Vagina (tissue), 2 donors: ENCODE results near the gene SPATA20.

Experiments
- POLR2A ChIP-seq, 2 donors: fragments of 450-650 bp; IDR thresholded peaks; one replicate each; pipeline ENCODE4 v1.6.1; 2017; ENCODE audit warnings: antibody characterized with exemption in 2 of 2, mild to moderate bottlenecking in 2 of 2, moderate library complexity in 2 of 2
- POLR2AphosphoS5 ChIP-seq, 2 donors: sonication (generic); formaldehyde crosslinking; IDR thresholded peaks; one replicate each; pipeline ENCODE4 v1.9.0; 2017; ENCODE audit warnings: antibody characterized with exemption in 2 of 2, mild to moderate bottlenecking in 2 of 2, low read depth in 1 of 2; ENCODE audit not compliant: insufficient read depth in 1 of 2
- TF ChIP-seq, protein P1 (sequence below), 3 experiments: fragments of 450-650 bp in 2 of 3; fragments of 200-600 bp in 1 of 3; sonication (generic) in 1 of 3; IDR thresholded peaks; one replicate each; pipeline ENCODE4 v1.5.1; 2017 to 2019; ENCODE audit warnings: antibody characterized with exemption in 3 of 3, mild to moderate bottlenecking in 2 of 3, moderate library complexity in 2 of 3

DNA sequence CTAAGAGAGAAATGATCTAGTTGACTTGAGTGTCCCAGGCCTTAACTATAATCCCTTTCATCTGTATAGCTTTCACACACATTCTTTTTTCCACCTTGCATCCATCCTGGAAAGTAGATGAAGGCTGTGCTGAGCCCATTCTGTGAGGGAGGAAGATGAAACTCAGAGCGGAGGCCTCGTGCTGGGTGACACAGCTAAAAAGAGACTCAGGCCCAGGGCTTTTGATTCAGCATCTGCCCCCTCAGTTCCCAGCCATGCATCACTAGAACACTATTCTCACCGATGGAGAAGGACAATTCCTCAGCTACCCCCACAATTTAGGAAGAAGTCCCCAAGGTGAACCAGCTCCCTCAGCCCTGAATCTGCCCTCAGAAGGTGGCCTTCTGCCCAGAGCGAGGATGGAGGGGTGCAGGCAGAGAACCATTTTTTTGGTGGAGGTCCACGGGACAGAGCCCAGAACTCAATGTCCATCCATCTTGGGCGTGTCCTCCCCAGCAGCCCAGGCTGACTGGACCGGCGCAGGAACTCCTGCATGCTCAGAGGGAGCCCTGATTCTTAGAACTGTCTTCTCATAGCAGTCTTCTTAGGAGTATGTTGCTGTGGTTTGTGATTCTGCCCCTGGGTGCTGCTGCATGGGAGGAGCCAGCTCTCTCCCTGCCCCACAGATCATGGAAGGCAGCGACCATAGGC lies 44.5 kb upstream of the SPATA20 start:
- TF ChIP-seq, protein P1, sequence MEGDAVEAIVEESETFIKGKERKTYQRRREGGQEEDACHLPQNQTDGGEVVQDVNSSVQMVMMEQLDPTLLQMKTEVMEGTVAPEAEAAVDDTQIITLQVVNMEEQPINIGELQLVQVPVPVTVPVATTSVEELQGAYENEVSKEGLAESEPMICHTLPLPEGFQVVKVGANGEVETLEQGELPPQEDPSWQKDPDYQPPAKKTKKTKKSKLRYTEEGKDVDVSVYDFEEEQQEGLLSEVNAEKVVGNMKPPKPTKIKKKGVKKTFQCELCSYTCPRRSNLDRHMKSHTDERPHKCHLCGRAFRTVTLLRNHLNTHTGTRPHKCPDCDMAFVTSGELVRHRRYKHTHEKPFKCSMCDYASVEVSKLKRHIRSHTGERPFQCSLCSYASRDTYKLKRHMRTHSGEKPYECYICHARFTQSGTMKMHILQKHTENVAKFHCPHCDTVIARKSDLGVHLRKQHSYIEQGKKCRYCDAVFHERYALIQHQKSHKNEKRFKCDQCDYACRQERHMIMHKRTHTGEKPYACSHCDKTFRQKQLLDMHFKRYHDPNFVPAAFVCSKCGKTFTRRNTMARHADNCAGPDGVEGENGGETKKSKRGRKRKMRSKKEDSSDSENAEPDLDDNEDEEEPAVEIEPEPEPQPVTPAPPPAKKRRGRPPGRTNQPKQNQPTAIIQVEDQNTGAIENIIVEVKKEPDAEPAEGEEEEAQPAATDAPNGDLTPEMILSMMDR (IDR thresholded peaks at IDR 0.05) = no peak
- TF ChIP-seq POLR2A (IDR thresholded peaks at IDR 0.05) (no peak), POLR2AphosphoS5 (IDR thresholded peaks at IDR 0.05; ENCODE audit: insufficient read depth in 1 of 2, low read depth in 1 of 2) (no peak)
